GM12873 (cell line): ENCODE data around the gene RMND1.
A peak's percentile ranks its signal among the peaks of the same experiment; 100 is the strongest.

Experiments used
- TF ChIP-seq, protein P1 (sequence below): IDR thresholded peaks from 2 replicates; pipeline ENCODE4 v1.5.1; 2012; ENCODE audit warnings: low read depth, mild to moderate bottlenecking, moderate library complexity, low read length, control low read depth; ENCODE audit not compliant: insufficient read depth; ENCODE audit errors: missing control alignments

Gene RMND1

DNA sequence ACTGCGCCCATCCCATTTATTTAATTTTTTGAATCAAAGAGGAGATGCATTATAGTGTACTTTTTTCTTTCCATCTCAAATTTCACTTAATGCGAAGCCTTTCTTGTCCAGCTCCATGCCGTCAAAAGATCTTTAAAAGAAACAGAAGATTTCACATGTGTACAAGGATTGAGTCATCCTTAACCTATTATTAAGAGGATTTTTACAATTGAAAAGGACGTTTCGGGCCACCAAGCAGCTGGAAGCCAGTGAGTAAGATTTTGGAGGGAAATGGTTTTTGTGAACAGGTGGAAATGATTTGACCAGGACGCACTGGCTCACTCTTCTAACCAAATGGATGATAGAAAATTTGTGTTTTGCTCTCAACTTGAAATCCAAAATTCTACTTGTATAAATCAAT lies 26.7 kb upstream of the RMND1 start:
- TF ChIP-seq, protein P1, sequence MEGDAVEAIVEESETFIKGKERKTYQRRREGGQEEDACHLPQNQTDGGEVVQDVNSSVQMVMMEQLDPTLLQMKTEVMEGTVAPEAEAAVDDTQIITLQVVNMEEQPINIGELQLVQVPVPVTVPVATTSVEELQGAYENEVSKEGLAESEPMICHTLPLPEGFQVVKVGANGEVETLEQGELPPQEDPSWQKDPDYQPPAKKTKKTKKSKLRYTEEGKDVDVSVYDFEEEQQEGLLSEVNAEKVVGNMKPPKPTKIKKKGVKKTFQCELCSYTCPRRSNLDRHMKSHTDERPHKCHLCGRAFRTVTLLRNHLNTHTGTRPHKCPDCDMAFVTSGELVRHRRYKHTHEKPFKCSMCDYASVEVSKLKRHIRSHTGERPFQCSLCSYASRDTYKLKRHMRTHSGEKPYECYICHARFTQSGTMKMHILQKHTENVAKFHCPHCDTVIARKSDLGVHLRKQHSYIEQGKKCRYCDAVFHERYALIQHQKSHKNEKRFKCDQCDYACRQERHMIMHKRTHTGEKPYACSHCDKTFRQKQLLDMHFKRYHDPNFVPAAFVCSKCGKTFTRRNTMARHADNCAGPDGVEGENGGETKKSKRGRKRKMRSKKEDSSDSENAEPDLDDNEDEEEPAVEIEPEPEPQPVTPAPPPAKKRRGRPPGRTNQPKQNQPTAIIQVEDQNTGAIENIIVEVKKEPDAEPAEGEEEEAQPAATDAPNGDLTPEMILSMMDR, result no peak

DNA sequence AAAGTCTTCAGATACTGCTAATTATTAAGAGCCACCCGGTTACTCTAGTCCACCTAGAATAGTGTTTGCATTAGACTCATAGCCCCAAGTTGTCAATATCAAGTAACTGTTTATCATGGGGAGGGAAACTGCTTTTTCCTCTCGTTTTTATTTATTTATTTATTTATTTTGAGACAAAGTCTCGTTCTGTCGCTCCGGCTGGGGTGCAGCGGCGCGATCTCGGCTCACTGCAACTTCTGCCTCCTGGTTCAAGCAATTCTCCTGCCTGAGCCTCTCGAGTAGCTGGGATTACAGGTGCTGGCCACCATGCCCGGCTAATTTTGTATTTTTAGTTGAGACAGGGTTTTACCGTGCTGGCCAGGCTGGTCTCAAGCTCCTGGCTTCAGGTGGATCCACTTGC lies 25.8 kb upstream of the RMND1 start:
- TF ChIP-seq, protein P1, result no peak

DNA sequence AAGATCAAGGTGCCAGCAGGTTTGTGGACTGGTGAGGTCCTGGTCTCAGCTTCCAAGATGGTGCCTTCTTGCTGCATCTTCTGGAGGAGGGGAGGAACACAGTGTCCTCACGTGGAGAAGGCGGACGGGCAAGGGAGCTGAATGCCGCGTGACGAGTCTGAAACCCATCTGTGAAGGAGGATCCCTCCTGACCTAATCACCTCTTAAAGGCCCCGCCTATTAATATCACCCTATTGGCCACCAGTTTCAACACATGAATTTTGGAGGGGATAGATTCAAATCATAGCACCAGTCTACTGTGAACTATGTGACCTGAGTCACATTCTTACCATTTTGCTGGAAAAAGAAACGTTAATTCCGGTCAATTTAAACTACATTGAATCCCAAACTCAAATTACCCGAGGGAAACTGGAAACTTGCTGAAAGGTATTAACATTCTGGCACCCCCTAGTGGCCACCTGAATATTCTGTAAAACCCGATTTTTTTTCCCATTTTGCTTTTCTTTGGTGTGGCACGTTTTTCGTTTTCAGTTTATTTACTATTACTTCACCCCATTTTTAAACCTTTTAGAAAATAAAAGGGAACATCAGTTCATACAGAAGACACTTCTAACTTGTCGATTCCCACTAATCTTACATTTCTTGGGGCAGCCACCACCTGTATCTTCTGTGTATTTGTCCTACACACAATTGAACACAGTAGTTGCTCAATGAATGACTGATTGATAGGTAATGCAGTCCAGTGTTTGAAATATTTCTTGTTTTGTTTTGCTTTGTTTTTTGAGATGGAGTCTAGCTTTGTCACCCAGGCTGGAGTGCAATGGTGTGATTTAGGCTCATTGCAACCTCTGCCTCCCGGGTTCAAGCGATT lies 24.0 kb upstream of the RMND1 start:
- TF ChIP-seq, protein P1, result peak; percentile 71

DNA sequence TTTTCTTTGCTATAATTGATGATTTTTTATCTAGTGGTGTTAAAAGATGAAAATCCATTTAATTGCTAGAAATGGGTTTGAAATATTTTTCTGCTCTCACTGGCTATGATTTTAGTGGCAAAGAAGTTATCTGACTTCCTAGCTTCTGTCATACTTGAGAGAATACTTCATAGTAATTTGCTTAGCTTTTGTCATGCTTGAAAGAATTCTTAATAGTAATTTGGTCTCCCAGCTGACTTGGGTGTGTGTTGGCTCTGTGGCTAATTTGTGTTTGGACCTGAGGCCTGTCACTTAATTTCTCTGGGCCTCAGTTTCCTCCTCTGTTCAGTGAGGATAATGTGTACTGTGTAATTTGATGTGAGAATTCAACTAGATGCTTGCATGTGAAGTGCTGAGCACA lies 12.8 kb upstream of the RMND1 start:
- TF ChIP-seq, protein P1, result no peak

DNA sequence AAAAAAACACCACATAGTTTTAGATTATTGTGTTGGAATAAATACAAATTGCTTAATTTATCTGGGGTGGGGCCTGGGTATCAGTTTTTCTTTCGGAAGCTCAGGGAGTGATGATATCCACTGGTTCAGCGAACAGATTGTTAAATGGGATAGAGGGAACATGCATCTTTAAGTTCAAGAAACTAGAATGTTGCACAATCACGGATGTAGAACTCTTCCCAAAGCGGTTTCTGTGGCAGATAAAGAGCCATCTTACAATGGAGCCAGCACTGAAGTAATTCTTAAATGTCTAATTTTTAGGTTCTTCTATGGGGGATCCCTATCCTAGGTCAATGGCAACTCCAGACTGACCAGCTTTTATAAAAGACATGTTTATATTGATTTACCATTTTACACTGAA lies 9.7 kb upstream of the RMND1 start:
- TF ChIP-seq, protein P1, result no peak

DNA sequence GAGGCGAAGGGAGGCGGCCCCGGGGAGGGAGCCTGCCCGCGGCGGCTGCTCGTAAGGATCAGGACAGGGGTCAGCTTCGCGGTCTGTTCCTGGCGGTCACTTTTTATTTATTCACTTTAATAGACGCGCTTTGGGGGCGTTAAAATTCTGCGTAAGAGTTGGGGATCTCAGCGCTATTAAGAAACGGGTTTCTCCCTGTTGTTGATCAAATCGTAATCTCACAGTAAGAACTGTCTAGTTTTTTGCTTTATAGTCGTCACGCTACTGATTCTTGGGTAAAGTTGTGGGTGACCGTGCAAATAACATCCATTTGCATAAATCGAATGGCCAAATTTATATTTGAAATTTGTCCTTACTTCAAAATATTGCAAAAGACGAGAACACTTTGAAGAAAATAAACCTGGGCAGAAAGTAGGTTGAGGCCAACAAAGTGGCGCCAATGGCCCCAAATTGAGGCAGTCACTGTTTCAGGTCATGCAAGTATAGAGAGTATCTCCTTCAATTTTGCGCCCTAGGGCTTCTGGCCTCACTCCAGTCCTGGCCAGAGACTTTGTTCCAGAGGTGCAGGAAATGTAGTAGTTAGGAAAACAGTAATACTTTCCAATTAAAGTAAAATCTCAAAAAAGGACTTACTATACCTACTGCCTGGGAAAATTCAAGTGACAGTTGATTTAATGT lies 963 bp upstream of the RMND1 start:
- TF ChIP-seq, protein P1, result no peak

DNA sequence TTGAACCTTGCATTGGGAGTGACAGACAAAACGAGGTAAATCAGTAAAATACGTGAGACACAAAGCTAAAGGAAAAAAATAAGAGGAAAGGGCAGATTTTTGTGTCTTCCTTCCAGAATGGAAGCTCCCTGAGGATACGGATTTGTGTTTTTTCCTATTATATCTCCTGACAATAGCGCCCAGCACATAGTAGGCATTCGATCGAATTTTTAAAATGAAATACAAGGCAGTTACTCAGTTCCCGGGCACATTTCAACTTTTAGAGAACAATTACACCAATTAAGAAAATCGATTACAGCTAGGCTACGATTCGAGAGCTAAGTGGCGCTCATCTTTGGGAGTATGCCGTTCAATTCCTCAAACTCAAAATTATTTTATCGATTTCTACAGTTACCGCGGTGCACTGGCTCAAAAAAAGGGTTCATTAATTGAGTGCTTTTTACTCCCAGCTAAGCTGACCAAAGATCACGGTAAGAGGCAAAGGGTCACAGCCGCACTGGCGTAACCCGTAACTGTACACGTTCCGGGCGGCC lies 443 bp downstream of the RMND1 start:
- TF ChIP-seq, protein P1, result no peak
